A549 (cell line): ENCODE results near the gene EXTL1.

Experiments used
- CEBPB ChIP-seq, 2 experiments: fragments of >200 bp in 1 of 2; sonication (Bioruptor Twin) in 1 of 2; formaldehyde crosslinking in 1 of 2; IDR thresholded peaks; 2 replicates each; pipeline ENCODE4 v1.6.1; 2012 to 2016
- CTCF ChIP-seq: fragments of >200 bp; sonication (Bioruptor Twin); formaldehyde crosslinking; IDR thresholded peaks from 3 replicates; pipeline ENCODE4 v1.5.1; 2016
- FOSB ChIP-seq: fragments of 250-450 bp; sonication (Bioruptor Pico); IDR thresholded peaks from 2 replicates; pipeline ENCODE4 v1.5.0; 2020; ENCODE audit warnings: mild to moderate bottlenecking, moderate library complexity
- HOXB5 ChIP-seq: fragments of 250-450 bp; sonication (Bioruptor Pico); IDR thresholded peaks from 2 replicates; pipeline ENCODE4 v1.5.0; 2020; ENCODE audit warnings: mild to moderate bottlenecking, moderate library complexity
- JUN ChIP-seq, 2 experiments: fragments of >200 bp; sonication (Bioruptor Twin); formaldehyde crosslinking; IDR thresholded peaks; 2 replicates in 1 of 2; 3 replicates in 1 of 2; pipeline ENCODE4 v1.6.1; 2016 to 2017
- MAFK ChIP-seq: fragments of 450-650 bp; IDR thresholded peaks from 2 replicates; pipeline ENCODE4 v1.6.1; 2014; ENCODE audit not compliant: partially characterized antibody
- MAZ ChIP-seq: fragments of 150-350 bp; IDR thresholded peaks from 2 replicates; pipeline ENCODE4 v1.6.1; 2014; ENCODE audit warnings: antibody characterized with exemption, low read depth, low read length, borderline replicate concordance
- POLR2A ChIP-seq: IDR thresholded peaks from 2 replicates; pipeline ENCODE4 v1.6.1; 2012; ENCODE audit warnings: mild to moderate bottlenecking, low read length
- ZFP36 ChIP-seq: fragments of 450-650 bp; IDR thresholded peaks from 2 replicates; pipeline ENCODE4 v1.6.1; 2014; ENCODE audit warnings: borderline replicate concordance; ENCODE audit not compliant: partially characterized antibody

GRCh38 chr1:26006710-26007109 is 14.9 kb upstream of the EXTL1 start:
- TF ChIP-seq ZFP36: no peak
- TF ChIP-seq MAZ: no peak
- no peak for TF ChIP-seq POLR2A
- TF ChIP-seq CTCF: no peak
- no peak for TF ChIP-seq CEBPB (IDR thresholded peaks at IDR 0.05)
- no peak for TF ChIP-seq HOXB5 (CRISPR knock-in tag)
- TF ChIP-seq JUN (IDR thresholded peaks at IDR 0.05): no peak
- no peak for TF ChIP-seq MAFK
- no peak for TF ChIP-seq FOSB
